Left ventricle myocardium inferior (tissue), 1 donor: ENCODE measurements around the gene CNTLN. TPM values are rescaled to one million over a fixed set of nuclear protein-coding genes. Genes with fewer than 3 reads are reported as not detected.

Source experiments
- DNase-seq: peaks from one replicate; pipeline ENCODE4 v3.0.0-alpha.2; 2020
- H3K27ac ChIP-seq: fragments of 200-600 bp; replicated peaks from 2 replicates; pipeline ENCODE4 v1.8.0; 2021
- H3K27me3 ChIP-seq: fragments of 200-600 bp; 2 replicates; pipeline ENCODE4 v1.8.0; 2021; ENCODE audit warnings: low read depth
- H3K36me3 ChIP-seq: fragments of 200-600 bp; 2 replicates; pipeline ENCODE4 v1.8.0; 2021
- H3K4me1 ChIP-seq: fragments of 200-600 bp; 2 replicates; pipeline ENCODE4 v1.8.0; 2021
- H3K4me3 ChIP-seq: fragments of 200-600 bp; 2 replicates; pipeline ENCODE4 v1.8.0; 2021; ENCODE audit warnings: mild to moderate bottlenecking, moderate library complexity
- H3K9me3 ChIP-seq: fragments of 200-600 bp; replicated peaks from 2 replicates; pipeline ENCODE4 v1.8.0; 2021
- CTCF ChIP-seq: fragments of 200-600 bp; IDR thresholded peaks from 2 replicates; pipeline ENCODE4 v1.8.0; 2021; ENCODE audit warnings: antibody characterized with exemption, mild to moderate bottlenecking, borderline replicate concordance
- intact Hi-C: fragments of 100-400 bp; cut with micrococcal nuclease; formaldehyde crosslinking; loops from one replicate; pipeline ENCODE4 v1.11.0; 2022
- total RNA-seq: library from RNA; stranded (reverse); fragmentation: NEBNext Ultra II Directional; extraction: Animal tissue kit (Norgen Biotek cat#: 25700); gene quantifications from one replicate; pipeline ENCODE4 v1.2.1, GENCODE V29; 2021
- donor health status: DM: no; HTN: yes; CAD: no; lungs with severe emphysema.

Gene CNTLN
- total RNA-seq, 1 donor from 2014 or later, result 3.5 TPM

- intact Hi-C loops, result no loop called here
- Histone ChIP-seq H3K36me3 (no peaks in the 10 kb centered on the region), H3K4me1 (no peaks in the 10 kb centered on the region), H3K9me3 (peaks cover 32% of the 10 kb centered on the region), H3K27ac (no peak overlapping the region), H3K4me3 (no peak overlapping the region), H3K27me3 (no peaks in the 10 kb centered on the region)
- TF ChIP-seq CTCF, result no peak
- DNase-seq, result no peak
Measured at GRCh38 chr9:17217272-17217671, 82.4 kb downstream of the CNTLN start.

- intact Hi-C loops, result loop anchor here (2.0 kb wide), 1 partner anchor 22 kb away; no protein-coding TSS in a partner anchor
- no peak for TF ChIP-seq CTCF
- H3K27me3 ChIP-seq, result no peaks in the 10 kb centered on the region
- no peak overlapping the region for H3K27ac ChIP-seq
- peaks cover 12% of the 10 kb centered on the region for H3K9me3 ChIP-seq
- H3K4me3 ChIP-seq, result no peak overlapping the region
- no peaks in the 10 kb centered on the region for H3K36me3 ChIP-seq
- no peak for DNase-seq
- no peaks in the 10 kb centered on the region for H3K4me1 ChIP-seq
Measured at GRCh38 chr9:17219261-17219660, 84.4 kb downstream of the CNTLN start.

GRCh38 chr9:17222932-17223331, 88.1 kb downstream of the CNTLN start:
- Histone ChIP-seq H3K4me1 (no peaks in the 10 kb centered on the region), H3K36me3 (peaks cover 11% of the 10 kb centered on the region), H3K9me3 (no peaks in the 10 kb centered on the region), H3K4me3 (no peak overlapping the region), H3K27ac (no peak overlapping the region), H3K27me3 (no peaks in the 10 kb centered on the region)
- intact Hi-C loops, result no loop called here
- no peak for TF ChIP-seq CTCF
- DNase-seq, result no peak

GRCh38 chr9:17225407-17225806, 90.6 kb downstream of the CNTLN start:
- intact Hi-C loops, result no loop called here
- DNase-seq, result no peak

GRCh38 chr9:17229945-17230560, 95.2 kb downstream of the CNTLN start:
- intact Hi-C loops, result no loop called here
- H3K4me1 ChIP-seq, result no peaks in the 10 kb centered on the region
- no peaks in the 10 kb centered on the region for H3K27me3 ChIP-seq
- no peak overlapping the region for H3K27ac ChIP-seq
- peaks cover 11% of the 10 kb centered on the region for H3K36me3 ChIP-seq
- no peak for DNase-seq
- no peak for TF ChIP-seq CTCF
- no peak overlapping the region for H3K4me3 ChIP-seq
- no peaks in the 10 kb centered on the region for H3K9me3 ChIP-seq

More at GRCh38 chr9:17225407-17225806, 90.6 kb downstream of the CNTLN start:
- no peak for TF ChIP-seq CTCF
- Histone ChIP-seq H3K27me3 (no peaks in the 10 kb centered on the region), H3K4me3 (no peak overlapping the region), H3K36me3 (peaks cover 11% of the 10 kb centered on the region), H3K4me1 (no peaks in the 10 kb centered on the region), H3K9me3 (no peaks in the 10 kb centered on the region), H3K27ac (no peak overlapping the region)

- H3K27me3 ChIP-seq, result no peaks in the 10 kb centered on the region
- TF ChIP-seq CTCF, result no peak
- H3K9me3 ChIP-seq, result no peaks in the 10 kb centered on the region
- intact Hi-C loops, result no loop called here
- no peak overlapping the region for H3K27ac ChIP-seq
- peaks cover 11% of the 10 kb centered on the region for H3K36me3 ChIP-seq
- no peaks in the 10 kb centered on the region for H3K4me1 ChIP-seq
- H3K4me3 ChIP-seq, result no peak overlapping the region
- DNase-seq, result no peak
Measured at GRCh38 chr9:17230646-17231045, 95.8 kb downstream of the CNTLN start.
